Gastroesophageal sphincter (tissue), 4 donors: ENCODE measurements around the gene NR2F2. TPM values are rescaled to one million over a fixed set of nuclear protein-coding genes. Genes with fewer than 3 reads are reported as not detected.

Source experiments
- ATAC-seq: fragments of 150-250 bp; one replicate; pipeline ENCODE4 v1.9.1; 2016; ENCODE audit warnings: mild to moderate bottlenecking, moderate library complexity
- H3K27ac ChIP-seq, 4 donors: fragments of 200-600 bp; sonication (generic) in 3 of 4; 1 replicate in 3 of 4; 2 replicates in 1 of 4; pipeline ENCODE4 v1.5.1; 2016 to 2019
- H3K27me3 ChIP-seq: fragments of 200-600 bp; sonication (generic); one replicate; pipeline ENCODE4 v1.5.1; 2019
- H3K36me3 ChIP-seq, 2 donors: fragments of 200-600 bp; sonication (generic); one replicate each; pipeline ENCODE4 v1.5.1; 2019; ENCODE audit warnings: control low read depth in 1 of 2
- H3K4me1 ChIP-seq, 3 donors: fragments of 200-600 bp; sonication (generic); 1 replicate in 2 of 3; 2 replicates in 1 of 3; pipeline ENCODE4 v1.5.1; 2016 to 2019; ENCODE audit warnings: control low read depth in 2 of 3
- H3K4me3 ChIP-seq, 2 donors: fragments of 200-600 bp; sonication (generic); one replicate each; pipeline ENCODE4 v1.5.1; 2019; ENCODE audit warnings: mild to moderate bottlenecking in 1 of 2, moderate library complexity in 1 of 2
- H3K9me3 ChIP-seq, 3 donors: fragments of 200-600 bp; sonication (generic); one replicate each; pipeline ENCODE4 v1.5.1; 2017 to 2019; ENCODE audit warnings: control low read depth in 2 of 3
- CTCF ChIP-seq, 4 experiments: fragments of 200-600 bp in 2 of 4; fragments of 450-650 bp in 2 of 4; sonication (generic) in 1 of 4; IDR thresholded peaks; one replicate each; pipeline ENCODE4 v1.5.1; 2017 to 2019; ENCODE audit warnings: antibody characterized with exemption in 4 of 4, mild to moderate bottlenecking in 2 of 4, moderate library complexity in 2 of 4
- EP300 ChIP-seq: sonication (generic); formaldehyde crosslinking; IDR thresholded peaks from one replicate; pipeline ENCODE4 v1.6.1; 2017; ENCODE audit warnings: antibody characterized with exemption, mild to moderate bottlenecking
- POLR2A ChIP-seq, 2 donors: fragments of 450-650 bp; IDR thresholded peaks; one replicate each; pipeline ENCODE4 v1.6.1; 2017; ENCODE audit warnings: antibody characterized with exemption in 2 of 2, mild to moderate bottlenecking in 2 of 2, moderate library complexity in 1 of 2
- POLR2AphosphoS5 ChIP-seq: sonication (generic); formaldehyde crosslinking; IDR thresholded peaks from one replicate; pipeline ENCODE4 v1.6.1; 2017; ENCODE audit warnings: antibody characterized with exemption
- WGBS, 2 donors: methylation state at CpG; one replicate each; pipeline ENCODE4 v1.1.5; 2018; ENCODE audit warnings: low coverage in 1 of 2; 5-methylcytosine and 5-hydroxymethylcytosine counted together
- total RNA-seq, 4 donors: library from RNA; depleted of rRNA; stranded (reverse); fragments of >200 nt; gene quantifications; one replicate each; pipeline ENCODE4 v1.1.0, GENCODE V29; 2016

The NR2F2 gene
- total RNA-seq, 4 donors from 2014 or later, result 82.7 to 126 (median 91.8) TPM

- peaks cover 0 to 30% of the 10 kb centered on the region in 2 donors for H3K36me3 ChIP-seq
- no peak for ATAC-seq
- TF ChIP-seq POLR2AphosphoS5 (no peak), POLR2A (IDR thresholded peaks at IDR 0.05) (no peak), CTCF (IDR thresholded peaks at IDR 0.05) (no peak), EP300 (no peak)
- H3K4me1 ChIP-seq, result peaks cover 0 to 9% (median 0%) of the 10 kb centered on the region in 3 donors
- no peaks in the 10 kb centered on the region for H3K27me3 ChIP-seq
- peak overlapping the region; percentile 75 to 98 (median 94) for H3K27ac ChIP-seq
- 1% methylated on average over 9 of the region's 9 CpGs; no CpG with 5 or more reads in 1 of the 2 donors for WGBS, 2 donors
- peak overlapping the region; percentile 70 to 87 for H3K4me3 ChIP-seq
- no peaks in the 10 kb centered on the region for H3K9me3 ChIP-seq
Observed at GRCh38 chr15:96336596-96337364, 6.3 kb downstream of the NR2F2 start.

GRCh38 chr15:96337365-96338023, 7.0 kb downstream of the NR2F2 start:
- peak overlapping the region; percentile 70 to 87 for H3K4me3 ChIP-seq
- peak overlapping the region; percentile 75 to 98 (median 94) for H3K27ac ChIP-seq
- ATAC-seq, result no peak
- peaks cover 0 to 30% of the 10 kb centered on the region in 2 donors for H3K36me3 ChIP-seq
- H3K4me1 ChIP-seq, result peaks cover 0 to 16% (median 0%) of the 10 kb centered on the region in 3 donors
- WGBS, 2 donors, result 0% methylated on average over 9 of the region's 14 CpGs
- H3K9me3 ChIP-seq, result no peaks in the 10 kb centered on the region
- H3K27me3 ChIP-seq, result no peaks in the 10 kb centered on the region
- no peak for TF ChIP-seq EP300
- TF ChIP-seq CTCF (IDR thresholded peaks at IDR 0.05), result no peak
- TF ChIP-seq POLR2A (IDR thresholded peaks at IDR 0.05), result no peak
- no peak for TF ChIP-seq POLR2AphosphoS5

- Histone ChIP-seq H3K27me3 (no peaks in the 10 kb centered on the region), H3K9me3 (no peaks in the 10 kb centered on the region), H3K4me1 (peaks cover 0 to 23% (median 0%) of the 10 kb centered on the region in 3 donors), H3K27ac (peak overlapping the region; percentile 75 to 98 (median 94)), H3K36me3 (peaks cover 0 to 30% of the 10 kb centered on the region in 2 donors), H3K4me3 (peak overlapping the region; percentile 70 to 87)
- TF ChIP-seq CTCF (IDR thresholded peaks at IDR 0.05), result no peak
- no peak for TF ChIP-seq EP300
- peak; percentile 4 for TF ChIP-seq POLR2AphosphoS5
- TF ChIP-seq POLR2A (IDR thresholded peaks at IDR 0.05), result no peak
- WGBS, 2 donors, result 3 to 4% methylated on average over 5 of the region's 5 CpGs
- no peak for ATAC-seq
Observed at GRCh38 chr15:96338074-96338765, 7.7 kb downstream of the NR2F2 start.

- WGBS, 2 donors, result 0 to 6% methylated on average over 4 to 7 of the region's 7 CpGs
- Histone ChIP-seq H3K27ac (peak overlapping the region; percentile 75 to 98 (median 94)), H3K4me3 (peak overlapping the region; percentile 70 to 87), H3K4me1 (peaks cover 0 to 31% (median 0%) of the 10 kb centered on the region in 3 donors), H3K27me3 (no peaks in the 10 kb centered on the region), H3K9me3 (no peaks in the 10 kb centered on the region), H3K36me3 (peaks cover 0 to 28% of the 10 kb centered on the region in 2 donors)
- no peak for ATAC-seq
- TF ChIP-seq POLR2AphosphoS5, result no peak
- no peak for TF ChIP-seq POLR2A (IDR thresholded peaks at IDR 0.05)
- TF ChIP-seq EP300, result no peak
- TF ChIP-seq CTCF (IDR thresholded peaks at IDR 0.05), result no peak
Observed at GRCh38 chr15:96338766-96339618, 8.5 kb downstream of the NR2F2 start.
